HepG2 (cell line): ENCODE measurements around the gene TSHZ2. TPM values are rescaled to one million over a fixed set of nuclear protein-coding genes. Genes with fewer than 3 reads are reported as not detected.
A peak's percentile ranks its signal among the peaks of the same experiment; 100 is the strongest.

Source experiments
- ATAC-seq: fragments of 200-7000 bp; cut with Tn5 transposase; 3 replicates; pipeline ENCODE4 v1.9.1; 2020; ENCODE audit warnings: mild to moderate bottlenecking, moderate library complexity
- BruUV-seq: library from RNA; stranded (reverse); fragments of 400-500 nt; replicated peaks from 2 replicates; lab custom pipeline; 2021; lab: Mats Ljungman, UMichigan
- CTCF ChIA-PET: fragments of 300-600 bp; formaldehyde crosslinking; extraction: SDS; loops from one replicate; lab custom pipeline; 2021; ENCODE audit warnings: low total read pairs, inconsistent platforms, low intra/inter-chr PET ratio; lab: Yijun Ruan, JAX
- POLR2A ChIA-PET: fragments of 350-600 bp; sonication (Branson Sonifier 250); formaldehyde crosslinking; loops from one replicate; lab custom pipeline; 2020; ENCODE audit warnings: antibody characterized with exemption, inconsistent platforms; lab: Yijun Ruan, JAX
- DNase-seq: peaks from one replicate; pipeline ENCODE4 v3.0.0-alpha.2; 2015; ENCODE audit warnings: low spot score
- FAIRE-seq: peaks from 3 replicates; lab custom pipeline; 2011; peaks lifted over from hg19 to GRCh38; lab: Jason Lieb, UNC
- H2AFZ ChIP-seq: one replicate; pipeline ENCODE4 v1.6.1; 2011; ENCODE audit warnings: low read length, inconsistent platforms
- H3K27ac ChIP-seq: fragments of 300-600 bp; 3 replicates; pipeline ENCODE4 v1.8.0; 2011; ENCODE audit warnings: mixed run types, mild to moderate bottlenecking, mixed read lengths, low read length, inconsistent platforms; ENCODE audit not compliant: insufficient read depth; ENCODE audit errors: extremely low read length
- H3K27me3 ChIP-seq, 2 experiments: fragments of 200-600 bp in 1 of 2; 2 replicates in 1 of 2; 3 replicates in 1 of 2; pipeline versions ENCODE4 v1.6.0 to v1.8.0; 2011; ENCODE audit warnings: low read length in 2 of 2, mild to moderate bottlenecking in 2 of 2, moderate library complexity in 2 of 2, inconsistent platforms in 1 of 2; ENCODE audit not compliant: insufficient read depth in 2 of 2, control insufficient read depth in 1 of 2
- H3K36me3 ChIP-seq, 2 experiments: fragments of 200-600 bp in 1 of 2; replicated peaks in 1 of 2; 2 replicates in 1 of 2; 3 replicates in 1 of 2; pipeline versions ENCODE4 v1.5.1 to v1.8.0; 2011; ENCODE audit warnings: low read length in 2 of 2, inconsistent platforms in 1 of 2; ENCODE audit not compliant: insufficient read depth in 2 of 2, control insufficient read depth in 1 of 2
- H3K4me1 ChIP-seq: 2 replicates; pipeline ENCODE4 v1.5.1; 2012; ENCODE audit warnings: low read length, inconsistent platforms; ENCODE audit not compliant: insufficient read depth
- H3K4me2 ChIP-seq: 2 replicates; pipeline ENCODE4 v1.6.0; 2011; ENCODE audit warnings: low read depth, low read length, inconsistent platforms
- H3K4me3 ChIP-seq, 3 experiments: fragments of 200-600 bp in 1 of 3; sonication (generic), shearing (Covaris generic) in 1 of 3; replicated peaks in 1 of 3; 2 replicates each; pipeline ENCODE4 v1.5.1; 2011 to 2016; ENCODE audit warnings: low read length in 3 of 3, inconsistent platforms in 2 of 3, low read depth in 2 of 3, mild to moderate bottlenecking in 2 of 3, control low read depth in 1 of 3, mixed read lengths in 1 of 3; ENCODE audit not compliant: insufficient read depth in 1 of 3
- H3K79me2 ChIP-seq: one replicate; pipeline ENCODE4 v1.6.1; 2011; ENCODE audit warnings: low read length, inconsistent platforms; ENCODE audit not compliant: insufficient read depth
- H3K9ac ChIP-seq: 2 replicates; pipeline ENCODE4 v1.6.0; 2011; ENCODE audit warnings: mild to moderate bottlenecking, low read depth, low read length, inconsistent platforms; ENCODE audit not compliant: insufficient read depth
- H3K9me3 ChIP-seq: 2 replicates; pipeline ENCODE4 v1.5.1; 2012; ENCODE audit warnings: mild to moderate bottlenecking, low read length
- H4K20me1 ChIP-seq: 2 replicates; pipeline ENCODE4 v1.6.0; 2011; ENCODE audit warnings: inconsistent platforms, mild to moderate bottlenecking, low read length, moderate library complexity; ENCODE audit not compliant: insufficient read depth
- ELF3 ChIP-seq: IDR thresholded peaks from 2 replicates; pipeline ENCODE4 v1.6.1; 2016; ENCODE audit warnings: missing genetic modification reagents, missing compliant biosample characterization
- JUN ChIP-seq: sonication (generic); formaldehyde crosslinking; IDR thresholded peaks from 2 replicates; pipeline ENCODE4 v1.4.0; 2020; ENCODE audit warnings: mild to moderate bottlenecking, missing genetic modification reagents
- LCORL ChIP-seq, 2 experiments: fragments of 450-650 bp in 1 of 2; sonication (generic) in 1 of 2; formaldehyde crosslinking in 1 of 2; IDR thresholded peaks; 2 replicates each; pipeline versions ENCODE4 v1.5.0 to v1.6.1; 2017 to 2020; ENCODE audit warnings: antibody characterized with exemption in 1 of 2, missing genetic modification reagents in 1 of 2
- MBD4 ChIP-seq: IDR thresholded peaks from 2 replicates; pipeline ENCODE4 v1.6.1; 2012; ENCODE audit warnings: low read length, inconsistent platforms, borderline replicate concordance
- NCOA1 ChIP-seq: sonication (generic); formaldehyde crosslinking; IDR thresholded peaks from 2 replicates; pipeline ENCODE4 v1.9.0; 2021; ENCODE audit warnings: missing genetic modification reagents
- PHF5A ChIP-seq: IDR thresholded peaks from one replicate; pipeline ENCODE4 v1.6.1; 2018; ENCODE audit warnings: low read depth, missing genetic modification reagents; ENCODE audit not compliant: unreplicated experiment
- PHF8 ChIP-seq: sonication (generic); formaldehyde crosslinking; IDR thresholded peaks from 2 replicates; pipeline ENCODE4 v1.5.0; 2020; ENCODE audit warnings: missing genetic modification reagents
- TCF12 ChIP-seq, 2 experiments: fragments of 450-650 bp in 1 of 2; sonication (generic) in 1 of 2; formaldehyde crosslinking in 1 of 2; IDR thresholded peaks; 2 replicates each; pipeline versions ENCODE4 v1.6.1 to v1.8.0; 2017 to 2022; ENCODE audit warnings: antibody characterized with exemption in 1 of 2, mild to moderate bottlenecking in 1 of 2, missing genetic modification reagents in 1 of 2, moderate library complexity in 1 of 2
- WIZ ChIP-seq: sonication (generic); formaldehyde crosslinking; IDR thresholded peaks from 2 replicates; pipeline ENCODE4 v1.5.1; 2020; ENCODE audit warnings: mild to moderate bottlenecking, missing genetic modification reagents
- ZBTB43 ChIP-seq: sonication (generic); formaldehyde crosslinking; conservative IDR thresholded peaks from 2 replicates; pipeline ENCODE4 v1.4.0; 2020; ENCODE audit warnings: missing genetic modification reagents
- ZMYM4 ChIP-seq: sonication (generic); formaldehyde crosslinking; IDR thresholded peaks from 2 replicates; pipeline ENCODE4 v1.8.1; 2023; ENCODE audit warnings: mild to moderate bottlenecking, missing genetic modification reagents
- ZNF441 ChIP-seq: sonication (generic); formaldehyde crosslinking; IDR thresholded peaks from 2 replicates; pipeline ENCODE4 v1.7.0; 2021; ENCODE audit warnings: missing genetic modification reagents, borderline replicate concordance
- ZNF501 ChIP-seq: sonication (generic); formaldehyde crosslinking; IDR thresholded peaks from 2 replicates; pipeline ENCODE4 v1.5.1; 2020; ENCODE audit warnings: mild to moderate bottlenecking, moderate library complexity, missing genetic modification reagents
- ZNF546 ChIP-seq: sonication (generic); formaldehyde crosslinking; conservative IDR thresholded peaks from 2 replicates; pipeline ENCODE4 v1.8.1; 2023; ENCODE audit warnings: mild to moderate bottlenecking, missing genetic modification reagents
- WGBS: methylation state at CpG from one replicate; pipeline ENCODE4 v1.1.6; 2017; ENCODE audit warnings: low lambda C conversion rate; 5-methylcytosine and 5-hydroxymethylcytosine counted together
- in situ Hi-C: cut with HindIII; loops from 2 replicates; pipeline ENCODE4 v1.10.0; 2017; ENCODE audit warnings: low pct_unique_long_range_greater_than_20kb; ENCODE audit not compliant: extremely low pct_ligation_motif_present
- intact Hi-C: fragments of 100-400 bp; cut with micrococcal nuclease; formaldehyde crosslinking; loops from one replicate; pipeline ENCODE4 v1.10.0; 2022; ENCODE audit not compliant: unreplicated experiment
- polyA plus RNA-seq, 8 experiments: library from polyadenylated mRNA; depleted of rRNA in 3 of 8; stranded (reverse) in 7 of 8; unstranded in 1 of 8; fragments of >200 nt; fragmentation: Illumina TruSeq in 4 of 8; extraction: Trizol in 4 of 8; gene quantifications; 2 replicates each; pipeline versions ENCODE4 v1.2.1 to v1.2.3, GENCODE V29; 2011 to 2016; ENCODE audit warnings: low read depth in 4 of 8, missing spikeins in 1 of 8, mixed read lengths in 1 of 8; ENCODE audit not compliant: insufficient read depth in 1 of 8
- total RNA-seq, 5 experiments: library from RNA; depleted of rRNA; stranded (reverse); fragments of >200 nt; fragmentation: Illumina TruSeq; extraction: Trizol; gene quantifications; 2 replicates each; pipeline ENCODE4 v1.2.3, GENCODE V29; 2016; ENCODE audit warnings: low read depth in 1 of 5
- TF ChIP-seq, protein P1 (sequence below): sonication (generic); formaldehyde crosslinking; IDR thresholded peaks from 2 replicates; pipeline ENCODE4 v1.4.0; 2020; ENCODE audit warnings: mild to moderate bottlenecking, missing genetic modification reagents
- TF ChIP-seq, protein P2 (sequence below): sonication (generic); formaldehyde crosslinking; conservative IDR thresholded peaks from 2 replicates; pipeline ENCODE4 v1.4.0; 2020; ENCODE audit warnings: missing genetic modification reagents

TSHZ2 gene
- total and polyA plus RNA-seq, 2 of the 13 experiments (the other 11 are each of a cell fraction or from before 2014, with no cell fraction given) = 0.01 TPM; not detected in 1

DNA sequence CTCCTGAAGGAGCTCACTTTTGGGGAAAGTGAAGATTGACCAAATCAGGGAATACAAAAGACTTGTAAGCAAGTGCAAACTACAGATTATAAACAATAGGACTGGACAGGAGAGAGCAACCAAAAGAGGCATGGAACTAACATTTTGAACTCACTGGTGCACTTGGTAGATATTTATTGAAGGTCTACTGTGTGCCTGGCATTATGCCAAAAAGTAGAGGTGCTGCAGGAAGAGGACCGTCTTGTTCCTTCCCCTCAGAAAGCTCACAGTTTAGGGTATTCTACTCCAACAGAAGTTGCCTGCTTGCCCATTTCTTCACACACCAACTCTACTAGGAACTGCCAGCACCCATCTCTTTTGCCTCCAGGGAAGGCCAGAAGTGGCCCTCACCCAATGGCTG is 10.0 kb upstream of the TSHZ2 start:
- CTCF ChIA-PET = no interaction called here
- in situ Hi-C loops = no loop called here
- H2AFZ ChIP-seq = no peak overlapping the region
- TF ChIP-seq, protein P1, sequence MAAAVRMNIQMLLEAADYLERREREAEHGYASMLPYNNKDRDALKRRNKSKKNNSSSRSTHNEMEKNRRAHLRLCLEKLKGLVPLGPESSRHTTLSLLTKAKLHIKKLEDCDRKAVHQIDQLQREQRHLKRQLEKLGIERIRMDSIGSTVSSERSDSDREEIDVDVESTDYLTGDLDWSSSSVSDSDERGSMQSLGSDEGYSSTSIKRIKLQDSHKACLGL = no peak
- TF ChIP-seq LCORL (IDR thresholded peaks at IDR 0.05) (peak; percentile 98), LCORL (CRISPR knock-in tag; IDR thresholded peaks at IDR 0.05) (no peak)
- TF ChIP-seq, all 625 proteins: peak for 1
- Histone ChIP-seq H3K27me3 (peaks cover 0 to 11% of the 10 kb centered on the region in 2 experiments; a peak in 1 of 5 replicates), H3K4me1 (no peaks in the 10 kb centered on the region), H3K9me3 (no peaks in the 10 kb centered on the region), H3K4me2 (no peak overlapping the region), H3K9ac (no peak overlapping the region), H3K27ac (no peak overlapping the region), H4K20me1 (no peaks in the 10 kb centered on the region), H3K79me2 (no peaks in the 10 kb centered on the region), H3K4me3 (no peak overlapping the region), H3K36me3 (no peaks in the 10 kb centered on the region)
- POLR2A ChIA-PET = no interaction called here
- BruUV-seq = no TSS peak
- 100% methylated on average over 1 of the region's 1 CpG for WGBS
- DNase-seq (no peak), FAIRE-seq (no peak), ATAC-seq (no peak)
- intact Hi-C loops = no loop called here

- H3K4me1 ChIP-seq = no peaks in the 10 kb centered on the region
- H4K20me1 ChIP-seq = no peaks in the 10 kb centered on the region
- ChIA-PET CTCF (no interaction called here), POLR2A (no interaction called here)
- H3K9me3 ChIP-seq = no peaks in the 10 kb centered on the region
- H3K27ac ChIP-seq = no peak overlapping the region
- H3K9ac ChIP-seq = no peak overlapping the region
- FAIRE-seq = no peak
- no peak for ATAC-seq
- BruUV-seq = no TSS peak
- H2AFZ ChIP-seq = no peak overlapping the region
- no peak for DNase-seq
- no peaks in the 10 kb centered on the region for H3K79me2 ChIP-seq
- intact Hi-C loops (no loop called here), in situ Hi-C loops (no loop called here)
- WGBS = 4% methylated on average over 3 of the region's 3 CpGs
- no peak overlapping the region for H3K4me3 ChIP-seq
- no peak overlapping the region for H3K4me2 ChIP-seq
- peaks cover 0 to 11% of the 10 kb centered on the region in 2 experiments; a peak in 1 of 5 replicates for H3K27me3 ChIP-seq
- H3K36me3 ChIP-seq = no peaks in the 10 kb centered on the region
- no peak for TF ChIP-seq NCOA1 (CRISPR knock-in tag)
- no peak for TF ChIP-seq ZNF441
- no peak for TF ChIP-seq ZMYM4 (CRISPR knock-in tag)
- no peak for TF ChIP-seq ZNF546 (CRISPR knock-in tag)
- TF ChIP-seq ELF3 (CRISPR knock-in tag) = no peak
- TF ChIP-seq WIZ (CRISPR knock-in tag) = no peak
- no peak for TF ChIP-seq JUN
- no peak for TF ChIP-seq MBD4
- TF ChIP-seq, protein P2, sequence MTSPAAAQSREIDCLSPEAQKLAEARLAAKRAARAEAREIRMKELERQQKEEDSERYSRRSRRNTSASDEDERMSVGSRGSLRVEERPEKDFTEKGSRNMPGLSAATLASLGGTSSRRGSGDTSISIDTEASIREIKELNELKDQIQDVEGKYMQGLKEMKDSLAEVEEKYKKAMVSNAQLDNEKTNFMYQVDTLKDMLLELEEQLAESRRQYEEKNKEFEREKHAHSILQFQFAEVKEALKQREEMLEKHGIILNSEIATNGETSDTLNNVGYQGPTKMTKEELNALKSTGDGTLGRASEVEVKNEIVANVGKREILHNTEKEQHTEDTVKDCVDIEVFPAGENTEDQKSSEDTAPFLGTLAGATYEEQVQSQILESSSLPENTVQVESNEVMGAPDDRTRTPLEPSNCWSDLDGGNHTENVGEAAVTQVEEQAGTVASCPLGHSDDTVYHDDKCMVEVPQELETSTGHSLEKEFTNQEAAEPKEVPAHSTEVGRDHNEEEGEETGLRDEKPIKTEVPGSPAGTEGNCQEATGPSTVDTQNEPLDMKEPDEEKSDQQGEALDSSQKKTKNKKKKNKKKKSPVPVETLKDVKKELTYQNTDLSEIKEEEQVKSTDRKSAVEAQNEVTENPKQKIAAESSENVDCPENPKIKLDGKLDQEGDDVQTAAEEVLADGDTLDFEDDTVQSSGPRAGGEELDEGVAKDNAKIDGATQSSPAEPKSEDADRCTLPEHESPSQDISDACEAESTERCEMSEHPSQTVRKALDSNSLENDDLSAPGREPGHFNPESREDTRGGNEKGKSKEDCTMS (CRISPR knock-in tag) = no peak
- no peak for TF ChIP-seq PHF5A
- no peak for TF ChIP-seq PHF8 (CRISPR knock-in tag)
- TF ChIP-seq TCF12 (IDR thresholded peaks at IDR 0.05) = no peak
- no peak for TF ChIP-seq TCF12 (CRISPR knock-in tag; IDR thresholded peaks at IDR 0.05)
- TF ChIP-seq ZNF501 (CRISPR knock-in tag) = no peak
- no peak for TF ChIP-seq ZBTB43 (CRISPR knock-in tag)
Measured at GRCh38 chr20:52963131-52963530, 9.0 kb upstream of the TSHZ2 start.
